Stimulated activated naive CD8-positive, alpha-beta T cell treated with anti-CD3 and anti-CD28 coated beads, Interleukin-15, amount 100 ng/mL, for 72 hours (primary cell): Measurements from ENCODE around the gene CHURC1.

Experiments used
- ATAC-seq: fragments of 150-1000 bp; cut with Tn5 transposase; 2 replicates; pipeline ENCODE4 v1.10.0; 2021; ENCODE audit warnings: mild to moderate bottlenecking, moderate library complexity
- DNase-seq, 2 donors: peaks; one replicate each; pipeline ENCODE4 v3.0.0; 2021 to 2022
- H3K27ac Mint-ChIP-seq, 2 donors: one replicate each; pipeline ENCODE4 v1.8.0; 2022; ENCODE audit warnings: mild to moderate bottlenecking in 2 of 2, mixed read lengths in 2 of 2, moderate library complexity in 2 of 2
- H3K27me3 Mint-ChIP-seq: one replicate; pipeline ENCODE4 v1.8.0; 2022; ENCODE audit warnings: mixed read lengths
- H3K4me1 Mint-ChIP-seq: one replicate; pipeline ENCODE4 v1.8.0; 2022; ENCODE audit warnings: mild to moderate bottlenecking, mixed read lengths
- H3K4me3 Mint-ChIP-seq, 2 donors: one replicate each; pipeline ENCODE4 v1.8.0; 2022; ENCODE audit warnings: mild to moderate bottlenecking in 2 of 2, mixed read lengths in 2 of 2, moderate library complexity in 1 of 2
- H3K9me3 Mint-ChIP-seq, 2 donors: one replicate each; pipeline ENCODE4 v1.8.0; 2022; ENCODE audit warnings: mixed read lengths in 2 of 2

Gene CHURC1

GRCh38 chr14:64971943-64972791 is 57.9 kb downstream of the CHURC1 start, which contains the start of gene RAB15:
RAB15 (minus strand) TSS chr14:64972336; CDS start chr14:64972076, 260 bp downstream.
- Mint-ChIP-seq H3K4me3 (peak within 1 kb of the TSS; percentile 83 to 92), H3K9me3 (no peaks in the 10 kb centered on the region), H3K27ac (peak within 1 kb of the TSS; percentile 90 to 96), H3K27me3 (peaks cover 15% of the 10 kb centered on the region), H3K4me1 (peaks cover 37% of the 10 kb centered on the region)
- peak; percentile 35 to 48 for DNase-seq
- ATAC-seq = peak; percentile 78

- Mint-ChIP-seq H3K4me1 (peaks cover 29% of the 10 kb centered on the region), H3K9me3 (no peaks in the 10 kb centered on the region), H3K27me3 (peaks cover 15% of the 10 kb centered on the region), H3K4me3 (peak overlapping the region; percentile 83 to 92), H3K27ac (no peak overlapping the region)
- DNase-seq (no peak), ATAC-seq (no peak)
Measured at GRCh38 chr14:64973026-64973442, 58.8 kb downstream of the CHURC1 start.

- DNase-seq (no peak), ATAC-seq (no peak)
- Mint-ChIP-seq H3K9me3 (no peaks in the 10 kb centered on the region), H3K4me1 (peaks cover 21% of the 10 kb centered on the region), H3K27ac (no peak overlapping the region), H3K4me3 (no peak overlapping the region), H3K27me3 (peaks cover 15% of the 10 kb centered on the region)
Measured at GRCh38 chr14:64973826-64974225, 59.6 kb downstream of the CHURC1 start.

GRCh38 chr14:64974563-64974962 is 60.3 kb downstream of the CHURC1 start:
- Mint-ChIP-seq H3K9me3 (no peaks in the 10 kb centered on the region), H3K27ac (no peak overlapping the region), H3K4me3 (no peak overlapping the region), H3K4me1 (peaks cover 21% of the 10 kb centered on the region), H3K27me3 (peaks cover 15% of the 10 kb centered on the region)
- no peak for DNase-seq
- ATAC-seq = no peak

GRCh38 chr14:64979336-64980074 is 65.2 kb downstream of the CHURC1 start:
- Mint-ChIP-seq H3K4me1 (peaks cover 6% of the 10 kb centered on the region), H3K27ac (no peak overlapping the region), H3K4me3 (no peak overlapping the region), H3K9me3 (no peaks in the 10 kb centered on the region), H3K27me3 (no peaks in the 10 kb centered on the region)
- ATAC-seq (no peak), DNase-seq (no peak)

- H3K4me1 Mint-ChIP-seq = peaks cover 18% of the 10 kb centered on the region
- no peaks in the 10 kb centered on the region for H3K27me3 Mint-ChIP-seq
- peak overlapping the region; percentile 73 to 74 for H3K4me3 Mint-ChIP-seq
- peak overlapping the region in 1 of 2 donors; percentile 55 for H3K27ac Mint-ChIP-seq
- DNase-seq (peak; percentile 25 to 28), ATAC-seq (no peak)
- H3K9me3 Mint-ChIP-seq = no peaks in the 10 kb centered on the region
Measured at GRCh38 chr14:64983439-64984310, 69.4 kb downstream of the CHURC1 start.
